AG09319 (cell line): ENCODE results near the gene ARFRP1.
"Not testable (repeated sequence)": the region's sequence is repeated elsewhere in the genome, so short reads cannot be mapped to it uniquely, and the experiment has no call there.

Experiments
- DNase-seq: peaks from one replicate; pipeline ENCODE4 v3.0.0-alpha.2; 2010; ENCODE audit warnings: low read depth; ENCODE audit errors: extremely low read depth
- TF ChIP-seq, protein P1 (sequence below): IDR thresholded peaks from 2 replicates; pipeline ENCODE4 v1.5.1; 2011; ENCODE audit warnings: low read depth, mild to moderate bottlenecking, inconsistent platforms, low read length, moderate library complexity

ARFRP1 gene

DNA sequence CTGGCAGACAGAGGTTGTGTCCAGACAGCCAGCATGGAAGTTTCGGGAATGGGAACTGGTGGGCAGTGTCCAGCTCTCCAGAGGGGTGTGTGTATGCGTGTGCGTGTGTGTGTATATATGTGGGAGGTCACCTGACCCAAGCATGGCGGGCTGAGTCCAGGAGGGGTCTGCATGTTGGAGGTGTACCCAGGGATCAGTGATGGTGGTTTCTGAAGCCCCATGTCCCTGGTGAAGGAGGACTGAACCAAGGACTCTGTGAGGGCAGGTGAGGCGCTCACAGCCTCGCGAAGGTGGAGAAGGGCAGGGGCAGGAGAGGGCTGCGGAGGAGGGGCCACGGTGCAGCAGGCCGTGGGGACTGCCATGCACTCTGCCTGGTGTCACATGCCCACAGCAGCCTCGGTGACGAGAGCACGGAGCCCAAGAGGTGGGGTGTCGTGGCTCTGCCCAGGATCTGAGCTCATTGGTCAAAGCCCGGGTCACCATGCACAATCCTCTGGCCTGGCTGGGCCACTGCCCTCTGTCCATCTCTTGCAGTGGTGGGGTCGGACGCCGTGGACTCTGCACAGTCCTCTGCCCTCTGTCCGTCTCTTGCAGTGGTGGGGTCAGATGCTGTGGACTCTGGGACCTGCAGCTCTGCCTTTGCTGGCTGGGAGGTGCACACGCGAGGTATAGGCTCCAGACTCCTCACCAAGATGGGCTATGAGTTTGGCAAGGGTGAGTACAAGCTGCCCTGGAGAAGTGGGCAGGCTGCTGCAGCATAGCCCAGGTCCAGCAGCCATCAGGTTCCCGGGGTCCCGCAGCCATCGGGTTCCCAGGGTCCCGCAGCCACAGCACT, 26.6 kb upstream of the ARFRP1 start:
- TF ChIP-seq, protein P1, sequence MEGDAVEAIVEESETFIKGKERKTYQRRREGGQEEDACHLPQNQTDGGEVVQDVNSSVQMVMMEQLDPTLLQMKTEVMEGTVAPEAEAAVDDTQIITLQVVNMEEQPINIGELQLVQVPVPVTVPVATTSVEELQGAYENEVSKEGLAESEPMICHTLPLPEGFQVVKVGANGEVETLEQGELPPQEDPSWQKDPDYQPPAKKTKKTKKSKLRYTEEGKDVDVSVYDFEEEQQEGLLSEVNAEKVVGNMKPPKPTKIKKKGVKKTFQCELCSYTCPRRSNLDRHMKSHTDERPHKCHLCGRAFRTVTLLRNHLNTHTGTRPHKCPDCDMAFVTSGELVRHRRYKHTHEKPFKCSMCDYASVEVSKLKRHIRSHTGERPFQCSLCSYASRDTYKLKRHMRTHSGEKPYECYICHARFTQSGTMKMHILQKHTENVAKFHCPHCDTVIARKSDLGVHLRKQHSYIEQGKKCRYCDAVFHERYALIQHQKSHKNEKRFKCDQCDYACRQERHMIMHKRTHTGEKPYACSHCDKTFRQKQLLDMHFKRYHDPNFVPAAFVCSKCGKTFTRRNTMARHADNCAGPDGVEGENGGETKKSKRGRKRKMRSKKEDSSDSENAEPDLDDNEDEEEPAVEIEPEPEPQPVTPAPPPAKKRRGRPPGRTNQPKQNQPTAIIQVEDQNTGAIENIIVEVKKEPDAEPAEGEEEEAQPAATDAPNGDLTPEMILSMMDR: no peak
- no peak for DNase-seq

DNA sequence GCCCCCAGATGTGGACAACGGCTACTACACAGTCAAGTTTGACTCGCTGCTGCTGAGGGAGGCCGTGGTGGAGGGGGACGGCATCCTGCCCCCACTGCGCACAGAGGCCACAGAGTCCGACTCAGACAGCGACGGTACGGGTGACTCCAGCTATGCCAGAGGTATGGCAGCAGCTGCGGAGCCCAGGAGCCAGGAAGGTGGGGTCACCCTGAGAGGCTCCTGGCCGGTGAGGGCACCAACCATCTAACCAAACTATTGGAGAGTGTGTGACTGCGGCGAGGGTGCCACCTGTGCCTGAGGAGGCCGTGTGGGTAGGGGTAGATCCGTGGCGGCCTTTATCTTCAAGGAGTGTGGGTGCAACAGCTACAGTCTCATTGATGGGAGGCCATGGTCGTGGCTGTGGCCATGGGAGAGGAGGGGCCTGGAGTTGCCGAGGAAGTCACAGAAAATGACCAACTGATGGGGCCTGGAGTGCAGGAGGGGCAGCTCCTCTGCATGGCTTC, 25.9 kb upstream of the ARFRP1 start:
- DNase-seq: no peak
- TF ChIP-seq, protein P1: no peak

DNA sequence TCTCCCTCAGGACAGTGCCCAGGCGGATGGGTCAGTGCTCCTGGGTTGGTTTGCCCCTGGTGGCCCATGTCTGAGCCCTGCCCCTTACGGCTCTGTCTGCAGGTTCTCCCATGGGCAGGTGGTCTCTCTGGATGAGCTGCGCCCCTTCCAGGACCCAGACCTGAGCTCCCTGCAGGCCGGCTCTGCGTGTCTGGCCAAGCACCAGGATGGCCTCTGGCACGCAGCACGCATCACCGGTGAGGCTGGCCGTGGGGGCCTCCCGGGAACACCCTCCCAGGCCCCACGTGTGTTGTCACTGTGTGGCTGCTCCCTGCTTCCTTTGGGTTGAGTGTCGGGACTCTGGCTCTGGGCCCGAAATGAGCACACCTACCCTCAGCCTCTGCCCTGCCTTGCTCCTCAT, 25.3 kb upstream of the ARFRP1 start:
- TF ChIP-seq, protein P1: no peak

DNA sequence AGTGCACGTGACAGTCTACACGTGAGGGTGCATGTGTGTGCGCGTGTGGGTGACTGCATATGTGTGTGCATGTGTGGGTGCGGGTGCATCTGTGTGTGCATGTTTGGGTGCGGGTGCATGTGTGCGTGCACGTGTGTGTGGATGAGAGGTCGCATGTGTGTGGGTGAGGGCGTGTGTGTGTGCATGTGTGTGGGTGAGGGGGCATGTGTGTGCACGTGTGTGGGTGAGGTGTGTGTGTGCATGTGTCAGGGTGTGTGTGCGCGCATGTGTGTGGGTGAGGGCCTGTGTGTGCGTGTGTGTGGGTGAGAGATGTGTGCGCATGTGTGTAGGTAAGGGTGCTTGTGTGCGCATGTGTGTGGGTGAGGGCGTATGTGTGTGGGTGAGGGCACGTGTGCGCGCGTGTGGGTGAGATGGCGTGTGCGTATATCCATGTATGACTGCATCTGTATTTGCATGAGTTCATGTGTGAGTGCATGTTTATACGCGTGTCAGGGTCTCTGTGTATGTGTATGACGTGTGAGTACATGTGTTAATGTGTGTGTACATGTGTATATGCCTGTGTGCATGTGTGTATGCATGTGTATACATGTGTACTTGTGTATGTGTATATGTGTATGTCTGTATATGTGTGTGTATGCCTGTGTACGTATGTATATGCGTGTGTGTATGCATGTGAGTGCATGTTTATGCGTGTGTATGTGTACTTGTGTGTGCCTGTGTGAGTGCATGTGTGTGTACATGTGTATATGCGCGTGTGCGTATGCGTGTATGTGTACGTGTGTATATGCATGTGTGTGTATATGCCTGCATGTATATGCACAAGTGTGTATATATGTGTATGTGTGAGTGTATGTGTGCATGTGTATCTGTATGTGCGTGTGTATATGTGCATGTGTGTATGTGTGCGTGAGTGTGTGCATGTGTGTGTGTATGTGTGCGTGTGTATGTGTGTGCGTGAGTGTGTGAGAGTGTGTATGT, 24.6 kb upstream of the ARFRP1 start:
- TF ChIP-seq, protein P1: no peak
- DNase-seq: no peak

More for the DNA sequence above, 25.3 kb upstream of the ARFRP1 start:
- DNase-seq: no peak

DNA sequence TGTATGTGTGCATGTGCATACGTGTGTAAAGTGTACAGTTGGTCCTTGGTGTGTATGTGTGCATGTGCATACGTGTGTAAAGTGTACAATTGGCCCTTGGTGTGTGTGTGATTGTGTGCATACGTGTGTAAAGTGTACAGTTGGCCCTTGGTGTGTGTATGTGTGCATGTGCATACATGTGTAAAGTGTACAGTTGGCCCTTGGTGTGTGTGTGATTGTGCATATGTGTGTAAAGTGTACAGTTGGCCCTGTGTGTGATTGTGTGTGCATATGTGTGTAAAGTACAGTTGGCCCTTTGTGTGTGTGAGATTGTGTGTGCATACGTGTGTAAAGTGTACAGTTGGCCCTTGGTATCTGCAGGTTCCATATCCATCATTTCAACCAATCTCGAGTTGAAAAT, 23.6 kb upstream of the ARFRP1 start:
- TF ChIP-seq, protein P1: no peak
- DNase-seq: no peak

DNA sequence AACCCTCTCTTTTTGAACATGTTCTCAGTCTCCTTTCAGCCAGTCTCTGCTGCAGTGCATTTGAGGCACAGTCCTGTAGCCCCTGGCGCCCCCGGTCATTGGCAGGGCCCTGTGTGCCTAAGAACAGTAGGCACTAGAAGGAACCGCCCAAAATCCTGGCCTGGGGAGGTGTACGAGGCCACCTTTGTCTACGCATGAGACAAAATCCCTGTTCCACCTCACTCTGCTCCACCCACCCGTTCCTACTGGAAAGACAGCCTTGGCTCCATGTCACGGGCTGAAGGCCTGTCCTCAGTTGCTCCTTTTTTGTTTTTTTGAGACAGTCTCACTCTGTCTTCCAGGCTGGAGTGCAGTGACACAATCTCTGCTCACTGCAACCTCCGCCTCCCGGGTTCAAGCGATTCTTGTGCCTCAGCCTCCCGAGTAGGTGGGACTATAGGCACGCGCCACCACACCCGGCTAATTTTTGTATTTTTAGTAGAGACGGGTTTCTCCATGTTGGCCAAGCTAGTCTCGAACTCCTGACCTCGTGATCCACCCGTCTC, 22.5 kb upstream of the ARFRP1 start:
- DNase-seq: not testable (repeated sequence)

DNA sequence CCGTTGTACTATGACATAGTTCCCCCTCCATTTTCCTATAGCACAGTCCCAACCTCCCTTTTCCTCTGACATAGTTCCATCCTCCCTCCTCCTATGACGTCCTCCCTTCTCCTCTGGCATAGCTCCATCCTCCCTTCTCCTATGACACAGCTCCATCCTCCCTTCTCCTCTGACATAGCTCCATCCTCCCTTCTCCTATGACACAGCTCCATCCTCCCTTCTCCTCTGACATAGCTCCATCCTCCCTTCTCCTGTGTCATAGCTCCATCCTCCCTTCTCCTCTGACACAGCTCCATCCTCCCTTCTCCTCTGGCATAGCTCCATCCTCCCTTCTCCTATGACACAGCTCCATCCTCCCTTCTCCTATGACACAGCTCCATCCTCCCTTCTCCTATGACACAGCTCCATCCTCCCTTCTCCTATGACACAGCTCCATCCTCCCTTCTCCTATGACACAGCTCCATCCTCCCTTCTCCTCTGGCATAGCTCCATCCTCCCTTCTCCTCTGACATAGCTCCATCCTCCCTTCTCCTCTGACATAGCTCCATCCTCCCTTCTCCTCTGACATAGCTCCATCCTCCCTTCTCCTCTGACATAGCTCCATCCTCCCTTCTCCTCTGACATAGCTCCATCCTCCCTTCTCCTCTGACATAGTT, 15.3 kb upstream of the ARFRP1 start:
- not testable (repeated sequence) for DNase-seq
